Measurements from ENCODE around the gene NEK7. TPM values are rescaled to one million over a fixed set of nuclear protein-coding genes. Genes with fewer than 3 reads are reported as not detected.

The NEK7 gene
- total RNA-seq, 1 donor from 2014 or later = 44.9 TPM

DNA sequence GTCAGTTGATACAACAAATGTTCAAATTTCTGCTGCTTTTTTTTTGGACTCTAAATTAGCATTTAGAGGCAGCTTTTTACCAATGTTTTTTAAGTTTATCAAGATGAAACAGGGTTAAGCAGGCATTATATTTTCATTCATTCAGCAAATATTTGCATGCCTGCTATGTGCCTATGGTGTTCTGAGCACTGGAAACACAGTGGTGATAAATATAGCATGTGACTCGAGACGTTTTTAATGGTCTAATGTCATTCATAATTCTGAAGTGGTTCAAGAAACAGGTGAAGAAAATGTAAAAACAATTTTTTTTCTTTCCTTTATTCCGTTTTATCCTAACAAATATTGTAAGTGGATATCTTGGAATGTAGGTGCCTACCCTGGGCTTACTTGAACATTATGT, 26.8 kb downstream of the NEK7 start:
- DNase-seq (ENCODE audit: low spot score) = no peak
- Mint-ChIP-seq H3K27me3 (ENCODE audit: unreplicated experiment) (peaks cover 2% of the 10 kb centered on the region), H3K36me3 (ENCODE audit: low read depth, unreplicated experiment) (no peaks in the 10 kb centered on the region), H3K4me1 (ENCODE audit: unreplicated experiment) (peaks cover 21% of the 10 kb centered on the region), H3K9me3 (ENCODE audit: unreplicated experiment) (no peaks in the 10 kb centered on the region), H3K4me3 (ENCODE audit: unreplicated experiment) (no peak overlapping the region), H3K27ac (ENCODE audit: unreplicated experiment) (no peak overlapping the region)
- TF ChIP-seq, protein P1, sequence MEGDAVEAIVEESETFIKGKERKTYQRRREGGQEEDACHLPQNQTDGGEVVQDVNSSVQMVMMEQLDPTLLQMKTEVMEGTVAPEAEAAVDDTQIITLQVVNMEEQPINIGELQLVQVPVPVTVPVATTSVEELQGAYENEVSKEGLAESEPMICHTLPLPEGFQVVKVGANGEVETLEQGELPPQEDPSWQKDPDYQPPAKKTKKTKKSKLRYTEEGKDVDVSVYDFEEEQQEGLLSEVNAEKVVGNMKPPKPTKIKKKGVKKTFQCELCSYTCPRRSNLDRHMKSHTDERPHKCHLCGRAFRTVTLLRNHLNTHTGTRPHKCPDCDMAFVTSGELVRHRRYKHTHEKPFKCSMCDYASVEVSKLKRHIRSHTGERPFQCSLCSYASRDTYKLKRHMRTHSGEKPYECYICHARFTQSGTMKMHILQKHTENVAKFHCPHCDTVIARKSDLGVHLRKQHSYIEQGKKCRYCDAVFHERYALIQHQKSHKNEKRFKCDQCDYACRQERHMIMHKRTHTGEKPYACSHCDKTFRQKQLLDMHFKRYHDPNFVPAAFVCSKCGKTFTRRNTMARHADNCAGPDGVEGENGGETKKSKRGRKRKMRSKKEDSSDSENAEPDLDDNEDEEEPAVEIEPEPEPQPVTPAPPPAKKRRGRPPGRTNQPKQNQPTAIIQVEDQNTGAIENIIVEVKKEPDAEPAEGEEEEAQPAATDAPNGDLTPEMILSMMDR (IDR thresholded peaks at IDR 0.05; ENCODE audit: unreplicated experiment) = no peak

DNA sequence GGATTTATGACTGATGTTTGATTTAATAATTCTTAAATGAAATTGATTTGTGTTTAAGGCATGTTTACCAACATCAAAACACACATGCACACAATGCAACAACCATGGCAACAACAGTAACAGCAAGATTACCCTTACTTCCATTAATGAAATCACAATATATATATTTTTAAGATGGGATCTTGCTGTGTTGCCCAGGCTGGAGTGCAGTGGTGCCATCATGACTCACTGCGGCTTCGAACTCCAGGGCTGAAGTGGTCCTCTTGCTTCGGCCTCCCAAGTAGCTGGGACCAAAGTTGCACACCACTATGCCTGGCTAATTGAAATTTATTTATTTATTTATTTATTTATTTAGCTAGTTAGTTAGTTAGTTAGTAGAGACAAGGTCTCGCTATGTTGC, 27.7 kb downstream of the NEK7 start:
- no peaks in the 10 kb centered on the region for H3K9me3 Mint-ChIP-seq (ENCODE audit: unreplicated experiment)
- peaks cover 2% of the 10 kb centered on the region for H3K27me3 Mint-ChIP-seq (ENCODE audit: unreplicated experiment)
- peaks cover 16% of the 10 kb centered on the region for H3K4me1 Mint-ChIP-seq (ENCODE audit: unreplicated experiment)
- no peak overlapping the region for H3K27ac Mint-ChIP-seq (ENCODE audit: unreplicated experiment)
- DNase-seq (ENCODE audit: low spot score) = no peak
- no peaks in the 10 kb centered on the region for H3K36me3 Mint-ChIP-seq (ENCODE audit: low read depth, unreplicated experiment)
- H3K4me3 Mint-ChIP-seq (ENCODE audit: unreplicated experiment) = no peak overlapping the region
- TF ChIP-seq, protein P1 (IDR thresholded peaks at IDR 0.05; ENCODE audit: unreplicated experiment) = no peak

DNA sequence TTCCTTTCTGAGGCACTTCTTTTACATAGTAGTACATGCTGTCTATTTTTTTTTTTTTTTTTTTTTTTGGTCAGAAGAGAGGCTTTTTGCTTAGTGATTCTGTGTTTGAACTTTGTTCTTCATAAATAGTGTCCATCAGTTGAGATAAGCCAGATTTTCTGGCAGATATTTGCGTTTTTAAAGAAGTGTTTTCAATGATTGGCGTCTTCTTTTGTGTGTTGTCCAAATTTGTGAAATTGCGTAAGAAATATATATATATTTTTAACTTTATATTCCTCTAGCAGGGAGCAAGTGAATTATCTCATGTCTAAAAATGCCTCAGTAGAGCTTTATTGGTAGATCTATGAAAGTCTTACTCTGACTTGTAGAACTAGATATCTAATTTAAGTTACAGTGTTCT, 28.3 kb downstream of the NEK7 start:
- H3K27me3 Mint-ChIP-seq (ENCODE audit: unreplicated experiment) = peaks cover 2% of the 10 kb centered on the region
- no peak overlapping the region for H3K27ac Mint-ChIP-seq (ENCODE audit: unreplicated experiment)
- DNase-seq (ENCODE audit: low spot score) = no peak
- TF ChIP-seq, protein P1 (IDR thresholded peaks at IDR 0.05; ENCODE audit: unreplicated experiment) = no peak
- peaks cover 11% of the 10 kb centered on the region for H3K4me1 Mint-ChIP-seq (ENCODE audit: unreplicated experiment)
- no peak overlapping the region for H3K4me3 Mint-ChIP-seq (ENCODE audit: unreplicated experiment)
- no peaks in the 10 kb centered on the region for H3K36me3 Mint-ChIP-seq (ENCODE audit: low read depth, unreplicated experiment)
- no peaks in the 10 kb centered on the region for H3K9me3 Mint-ChIP-seq (ENCODE audit: unreplicated experiment)

DNA sequence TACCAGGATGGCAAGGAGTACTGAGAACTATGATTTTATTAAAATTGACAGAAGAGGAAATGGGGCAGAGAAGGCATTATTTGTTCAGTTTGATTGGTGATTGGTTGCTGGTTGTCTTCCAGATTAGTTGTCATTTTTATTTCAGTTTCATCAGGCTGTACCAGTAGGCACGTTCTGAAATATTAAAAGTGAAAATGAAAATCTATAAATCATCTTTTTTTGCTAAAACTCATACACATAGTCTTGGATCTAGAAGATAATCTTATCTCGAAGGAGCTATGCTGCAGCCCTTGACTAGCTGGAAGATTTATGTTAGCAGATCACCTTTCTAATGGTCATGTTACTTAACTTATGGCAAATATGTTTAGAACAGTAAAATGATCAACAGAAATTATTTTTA, 29.0 kb downstream of the NEK7 start:
- peaks cover 2% of the 10 kb centered on the region for H3K27me3 Mint-ChIP-seq (ENCODE audit: unreplicated experiment)
- H3K9me3 Mint-ChIP-seq (ENCODE audit: unreplicated experiment) = no peaks in the 10 kb centered on the region

DNA sequence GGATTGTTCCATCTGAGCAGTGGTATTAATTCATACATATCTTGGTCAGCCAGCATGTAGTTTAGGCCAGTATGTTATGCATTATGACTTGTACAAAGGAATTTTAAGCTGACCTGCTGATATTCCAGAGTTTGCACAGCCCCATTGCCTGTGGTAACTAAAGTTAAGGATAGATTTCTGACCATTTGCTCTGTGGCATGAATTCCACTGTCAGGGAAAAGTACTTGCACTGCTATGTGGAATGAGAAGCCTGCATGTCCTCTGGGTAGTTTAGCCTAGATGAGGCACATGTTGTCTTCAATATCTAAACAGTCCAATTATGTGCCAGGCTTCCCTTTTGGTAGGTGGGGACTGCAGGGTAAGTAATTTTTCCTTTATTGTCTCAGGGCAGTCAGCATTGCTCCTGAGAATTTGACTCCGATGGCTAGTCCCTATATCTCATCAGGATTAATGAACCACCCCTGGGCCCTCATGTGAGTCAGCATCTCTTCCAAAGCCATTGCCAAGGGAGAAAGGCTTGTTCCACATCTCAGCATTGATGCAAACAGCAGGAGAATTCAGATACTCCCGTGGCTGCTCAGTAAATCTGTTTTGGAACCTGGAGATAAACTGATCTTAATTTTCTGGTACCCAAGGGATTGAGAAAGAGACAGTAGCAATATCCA, 30.2 kb downstream of the NEK7 start:
- no peak overlapping the region for H3K4me3 Mint-ChIP-seq (ENCODE audit: unreplicated experiment)
- no peaks in the 10 kb centered on the region for H3K36me3 Mint-ChIP-seq (ENCODE audit: low read depth, unreplicated experiment)
- no peak for DNase-seq (ENCODE audit: low spot score)
- TF ChIP-seq, protein P1 (IDR thresholded peaks at IDR 0.05; ENCODE audit: unreplicated experiment) = no peak
- no peak overlapping the region for H3K27ac Mint-ChIP-seq (ENCODE audit: unreplicated experiment)
- H3K27me3 Mint-ChIP-seq (ENCODE audit: unreplicated experiment) = peaks cover 2% of the 10 kb centered on the region
- no peaks in the 10 kb centered on the region for H3K9me3 Mint-ChIP-seq (ENCODE audit: unreplicated experiment)
- peaks cover 16% of the 10 kb centered on the region for H3K4me1 Mint-ChIP-seq (ENCODE audit: unreplicated experiment)

More for the DNA sequence above, 29.0 kb downstream of the NEK7 start:
- H3K4me1 Mint-ChIP-seq (ENCODE audit: unreplicated experiment) = peaks cover 8% of the 10 kb centered on the region
- H3K4me3 Mint-ChIP-seq (ENCODE audit: unreplicated experiment) = no peak overlapping the region
- no peaks in the 10 kb centered on the region for H3K36me3 Mint-ChIP-seq (ENCODE audit: low read depth, unreplicated experiment)
- no peak for DNase-seq (ENCODE audit: low spot score)
- TF ChIP-seq, protein P1 (IDR thresholded peaks at IDR 0.05; ENCODE audit: unreplicated experiment) = no peak
- no peak overlapping the region for H3K27ac Mint-ChIP-seq (ENCODE audit: unreplicated experiment)

All from endothelial cell (in vitro differentiated cells).